ENCODE results near the gene APOA4.

APOA4 gene

GRCh38 chr11:116823031-116823843 is at the start of gene APOA4:
Gene APOA4, minus strand, starts transcription at chr11:116823304. Its CDS starts 113 bp downstream, at chr11:116823191.
- no peaks in the 10 kb centered on the region for H3K36me3 ChIP-seq (ENCODE audit: control insufficient read depth, insufficient read depth, low read length)

GRCh38 chr11:116871248-116871647 is 48.1 kb upstream of the APOA4 start:
- no peak overlapping the region for H3K4me3 ChIP-seq (ENCODE audit: low read depth, low read length)

More at GRCh38 chr11:116823031-116823843, at the start of gene APOA4:
- no peak within 1 kb of the TSS for H3K9ac ChIP-seq (ENCODE audit: low read depth, low read length)
- no peaks in the 10 kb centered on the region for H3K9me3 ChIP-seq (ENCODE audit: control insufficient read depth, insufficient read depth, low read length)
- H3K4me3 ChIP-seq (ENCODE audit: low read depth, low read length) = no peak within 1 kb of the TSS
- H3K27me3 ChIP-seq (ENCODE audit: control insufficient read depth, insufficient read depth, low read length) = no peaks in the 10 kb centered on the region
- H3K4me1 ChIP-seq (ENCODE audit: control insufficient read depth, insufficient read depth, low read length) = no peaks in the 10 kb centered on the region

GRCh38 chr11:116870054-116870453 is 47.0 kb upstream of the APOA4 start:
- H3K9me3 ChIP-seq (ENCODE audit: control insufficient read depth, insufficient read depth, low read length) = no peaks in the 10 kb centered on the region
- H3K27me3 ChIP-seq (ENCODE audit: control insufficient read depth, insufficient read depth, low read length) = no peaks in the 10 kb centered on the region
- H3K36me3 ChIP-seq (ENCODE audit: control insufficient read depth, insufficient read depth, low read length) = peaks cover 20% of the 10 kb centered on the region
- no peak overlapping the region for H3K9ac ChIP-seq (ENCODE audit: low read depth, low read length)
- H3K4me3 ChIP-seq (ENCODE audit: low read depth, low read length) = no peak overlapping the region
- no peaks in the 10 kb centered on the region for H3K4me1 ChIP-seq (ENCODE audit: control insufficient read depth, insufficient read depth, low read length)

More at GRCh38 chr11:116871248-116871647, 48.1 kb upstream of the APOA4 start:
- H3K9me3 ChIP-seq (ENCODE audit: control insufficient read depth, insufficient read depth, low read length) = no peaks in the 10 kb centered on the region
- no peak overlapping the region for H3K9ac ChIP-seq (ENCODE audit: low read depth, low read length)
- H3K36me3 ChIP-seq (ENCODE audit: control insufficient read depth, insufficient read depth, low read length) = peaks cover 24% of the 10 kb centered on the region
- H3K27me3 ChIP-seq (ENCODE audit: control insufficient read depth, insufficient read depth, low read length) = no peaks in the 10 kb centered on the region
- no peaks in the 10 kb centered on the region for H3K4me1 ChIP-seq (ENCODE audit: control insufficient read depth, insufficient read depth, low read length)

- H3K9ac ChIP-seq (ENCODE audit: low read depth, low read length) = no peak overlapping the region
- no peaks in the 10 kb centered on the region for H3K27me3 ChIP-seq (ENCODE audit: control insufficient read depth, insufficient read depth, low read length)
- H3K4me3 ChIP-seq (ENCODE audit: low read depth, low read length) = no peak overlapping the region
- H3K4me1 ChIP-seq (ENCODE audit: control insufficient read depth, insufficient read depth, low read length) = no peaks in the 10 kb centered on the region
- no peaks in the 10 kb centered on the region for H3K9me3 ChIP-seq (ENCODE audit: control insufficient read depth, insufficient read depth, low read length)
- peaks cover 20% of the 10 kb centered on the region for H3K36me3 ChIP-seq (ENCODE audit: control insufficient read depth, insufficient read depth, low read length)
Observed at GRCh38 chr11:116869610-116870009, 46.5 kb upstream of the APOA4 start.

- H3K4me1 ChIP-seq (ENCODE audit: control insufficient read depth, insufficient read depth, low read length) = no peaks in the 10 kb centered on the region
- no peak overlapping the region for H3K4me3 ChIP-seq (ENCODE audit: low read depth, low read length)
- H3K9me3 ChIP-seq (ENCODE audit: control insufficient read depth, insufficient read depth, low read length) = no peaks in the 10 kb centered on the region
- no peaks in the 10 kb centered on the region for H3K27me3 ChIP-seq (ENCODE audit: control insufficient read depth, insufficient read depth, low read length)
- peaks cover 19% of the 10 kb centered on the region for H3K36me3 ChIP-seq (ENCODE audit: control insufficient read depth, insufficient read depth, low read length)
- H3K9ac ChIP-seq (ENCODE audit: low read depth, low read length) = no peak overlapping the region
Observed at GRCh38 chr11:116868066-116868465, 45.0 kb upstream of the APOA4 start.

- no peaks in the 10 kb centered on the region for H3K9me3 ChIP-seq (ENCODE audit: control insufficient read depth, insufficient read depth, low read length)
- H3K4me3 ChIP-seq (ENCODE audit: low read depth, low read length) = no peak overlapping the region
- H3K4me1 ChIP-seq (ENCODE audit: control insufficient read depth, insufficient read depth, low read length) = no peaks in the 10 kb centered on the region
- no peak overlapping the region for H3K9ac ChIP-seq (ENCODE audit: low read depth, low read length)
- no peaks in the 10 kb centered on the region for H3K27me3 ChIP-seq (ENCODE audit: control insufficient read depth, insufficient read depth, low read length)
- peaks cover 17% of the 10 kb centered on the region for H3K36me3 ChIP-seq (ENCODE audit: control insufficient read depth, insufficient read depth, low read length)
Observed at GRCh38 chr11:116867619-116868018, 44.5 kb upstream of the APOA4 start.

- H3K36me3 ChIP-seq (ENCODE audit: control insufficient read depth, insufficient read depth, low read length) = peaks cover 17% of the 10 kb centered on the region
Observed at GRCh38 chr11:116866804-116867455, 43.8 kb upstream of the APOA4 start.

GRCh38 chr11:116865696-116866095 is 42.6 kb upstream of the APOA4 start:
- Histone ChIP-seq H3K4me1 (ENCODE audit: control insufficient read depth, insufficient read depth, low read length) (no peaks in the 10 kb centered on the region), H3K4me3 (ENCODE audit: low read depth, low read length) (no peak overlapping the region), H3K27me3 (ENCODE audit: control insufficient read depth, insufficient read depth, low read length) (no peaks in the 10 kb centered on the region), H3K36me3 (ENCODE audit: control insufficient read depth, insufficient read depth, low read length) (peaks cover 19% of the 10 kb centered on the region), H3K9ac (ENCODE audit: low read depth, low read length) (no peak overlapping the region), H3K9me3 (ENCODE audit: control insufficient read depth, insufficient read depth, low read length) (no peaks in the 10 kb centered on the region)

More at GRCh38 chr11:116866804-116867455, 43.8 kb upstream of the APOA4 start:
- no peaks in the 10 kb centered on the region for H3K4me1 ChIP-seq (ENCODE audit: control insufficient read depth, insufficient read depth, low read length)
- no peak overlapping the region for H3K9ac ChIP-seq (ENCODE audit: low read depth, low read length)
- no peak overlapping the region for H3K4me3 ChIP-seq (ENCODE audit: low read depth, low read length)
- no peaks in the 10 kb centered on the region for H3K9me3 ChIP-seq (ENCODE audit: control insufficient read depth, insufficient read depth, low read length)
- no peaks in the 10 kb centered on the region for H3K27me3 ChIP-seq (ENCODE audit: control insufficient read depth, insufficient read depth, low read length)

GRCh38 chr11:116864531-116864930 is 41.4 kb upstream of the APOA4 start:
- H3K36me3 ChIP-seq (ENCODE audit: control insufficient read depth, insufficient read depth, low read length) = peaks cover 22% of the 10 kb centered on the region
- no peaks in the 10 kb centered on the region for H3K27me3 ChIP-seq (ENCODE audit: control insufficient read depth, insufficient read depth, low read length)
- no peak overlapping the region for H3K4me3 ChIP-seq (ENCODE audit: low read depth, low read length)
- no peaks in the 10 kb centered on the region for H3K9me3 ChIP-seq (ENCODE audit: control insufficient read depth, insufficient read depth, low read length)
- H3K9ac ChIP-seq (ENCODE audit: low read depth, low read length) = no peak overlapping the region
- no peaks in the 10 kb centered on the region for H3K4me1 ChIP-seq (ENCODE audit: control insufficient read depth, insufficient read depth, low read length)

- Histone ChIP-seq H3K4me1 (ENCODE audit: control insufficient read depth, insufficient read depth, low read length) (no peaks in the 10 kb centered on the region), H3K36me3 (ENCODE audit: control insufficient read depth, insufficient read depth, low read length) (peaks cover 36% of the 10 kb centered on the region), H3K4me3 (ENCODE audit: low read depth, low read length) (no peak overlapping the region), H3K9me3 (ENCODE audit: control insufficient read depth, insufficient read depth, low read length) (no peaks in the 10 kb centered on the region), H3K27me3 (ENCODE audit: control insufficient read depth, insufficient read depth, low read length) (no peaks in the 10 kb centered on the region), H3K9ac (ENCODE audit: low read depth, low read length) (no peak overlapping the region)
Observed at GRCh38 chr11:116862951-116863350, 39.8 kb upstream of the APOA4 start.

- Histone ChIP-seq H3K4me3 (ENCODE audit: low read depth, low read length) (no peak overlapping the region), H3K36me3 (ENCODE audit: control insufficient read depth, insufficient read depth, low read length) (peaks cover 36% of the 10 kb centered on the region), H3K9me3 (ENCODE audit: control insufficient read depth, insufficient read depth, low read length) (no peaks in the 10 kb centered on the region), H3K4me1 (ENCODE audit: control insufficient read depth, insufficient read depth, low read length) (no peaks in the 10 kb centered on the region), H3K27me3 (ENCODE audit: control insufficient read depth, insufficient read depth, low read length) (no peaks in the 10 kb centered on the region), H3K9ac (ENCODE audit: low read depth, low read length) (no peak overlapping the region)
Observed at GRCh38 chr11:116862185-116862584, 39.1 kb upstream of the APOA4 start.

- H3K9me3 ChIP-seq (ENCODE audit: control insufficient read depth, insufficient read depth, low read length) = no peaks in the 10 kb centered on the region
- H3K27me3 ChIP-seq (ENCODE audit: control insufficient read depth, insufficient read depth, low read length) = no peaks in the 10 kb centered on the region
- no peak overlapping the region for H3K4me3 ChIP-seq (ENCODE audit: low read depth, low read length)
- H3K36me3 ChIP-seq (ENCODE audit: control insufficient read depth, insufficient read depth, low read length) = peaks cover 37% of the 10 kb centered on the region
- H3K4me1 ChIP-seq (ENCODE audit: control insufficient read depth, insufficient read depth, low read length) = no peaks in the 10 kb centered on the region
- H3K9ac ChIP-seq (ENCODE audit: low read depth, low read length) = no peak overlapping the region
Observed at GRCh38 chr11:116861539-116861938, 38.4 kb upstream of the APOA4 start.
